BJ (cell line): ENCODE results near the gene SMOC2. TPM values are rescaled to one million over a fixed set of nuclear protein-coding genes. Genes with fewer than 3 reads are reported as not detected.
"Not testable (repeated sequence)": the region's sequence is repeated elsewhere in the genome, so short reads cannot be mapped to it uniquely, and the experiment has no call there.

ENCODE experiments used
- CTCF ChIA-PET: fragments of 350-600 bp; formaldehyde crosslinking; extraction: SDS; loops from one replicate; lab custom pipeline; 2021; ENCODE audit warnings: antibody characterized with exemption, inconsistent platforms; lab: Yijun Ruan, JAX
- POLR2A ChIA-PET: fragments of 300-600 bp; sonication (Branson Sonifier 250); formaldehyde crosslinking; extraction: SDS; loops from one replicate; lab custom pipeline; 2021; ENCODE audit warnings: antibody characterized with exemption; lab: Charles Lee
- DNase-seq: peaks from one replicate; pipeline ENCODE4 v3.0.0-alpha.2; 2011; ENCODE audit warnings: low read depth
- H3K27me3 ChIP-seq: 2 replicates; pipeline ENCODE4 v1.6.0; 2011; ENCODE audit warnings: low read length; ENCODE audit not compliant: control insufficient read depth, insufficient read depth
- H3K36me3 ChIP-seq: 2 replicates; pipeline ENCODE4 v1.5.1; 2011; ENCODE audit warnings: low read length; ENCODE audit not compliant: control insufficient read depth, insufficient read depth
- H3K4me3 ChIP-seq: 2 replicates; pipeline ENCODE4 v1.5.1; 2011; ENCODE audit warnings: low read depth, mild to moderate bottlenecking, control low read depth, low read length
- polyA plus RNA-seq: library from polyadenylated mRNA; depleted of rRNA; stranded (reverse); fragments of >200 nt; gene quantifications from 2 replicates; pipeline ENCODE4 v1.2.3, GENCODE V29; 2011
- TF ChIP-seq, protein P1 (sequence below): IDR thresholded peaks from 2 replicates; pipeline ENCODE4 v1.5.1; 2011; ENCODE audit warnings: low read depth, mild to moderate bottlenecking, control low read depth, inconsistent platforms, low read length, moderate library complexity; ENCODE audit not compliant: insufficient read depth

SMOC2 gene
- polyA plus RNA-seq, 1 experiment: not detected

DNA sequence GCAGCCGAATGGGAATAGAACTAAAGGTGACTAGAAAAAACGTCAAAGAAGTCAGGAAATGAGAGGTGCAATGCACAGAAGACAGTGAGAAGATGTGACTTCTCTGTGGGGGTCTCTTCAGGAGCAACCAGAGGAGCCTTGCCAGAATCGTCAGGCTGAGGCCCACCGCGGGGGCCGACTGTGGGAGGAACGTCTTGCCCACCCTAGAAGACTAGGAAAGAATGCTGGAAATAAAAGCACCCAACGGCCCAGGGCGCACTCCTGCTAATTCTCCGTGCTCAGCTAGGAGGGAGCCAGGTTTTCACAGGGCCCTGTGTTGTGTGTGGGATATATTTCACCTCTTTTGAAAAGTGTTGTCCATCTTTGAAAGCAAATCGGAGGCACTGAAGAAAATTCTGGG, 129.2 kb downstream of the SMOC2 start:
- Histone ChIP-seq H3K4me3 (no peak overlapping the region), H3K36me3 (no peaks in the 10 kb centered on the region), H3K27me3 (no peaks in the 10 kb centered on the region)
- ChIA-PET CTCF (no interaction called here), POLR2A (no interaction called here)
- DNase-seq: no peak
- TF ChIP-seq, protein P1, sequence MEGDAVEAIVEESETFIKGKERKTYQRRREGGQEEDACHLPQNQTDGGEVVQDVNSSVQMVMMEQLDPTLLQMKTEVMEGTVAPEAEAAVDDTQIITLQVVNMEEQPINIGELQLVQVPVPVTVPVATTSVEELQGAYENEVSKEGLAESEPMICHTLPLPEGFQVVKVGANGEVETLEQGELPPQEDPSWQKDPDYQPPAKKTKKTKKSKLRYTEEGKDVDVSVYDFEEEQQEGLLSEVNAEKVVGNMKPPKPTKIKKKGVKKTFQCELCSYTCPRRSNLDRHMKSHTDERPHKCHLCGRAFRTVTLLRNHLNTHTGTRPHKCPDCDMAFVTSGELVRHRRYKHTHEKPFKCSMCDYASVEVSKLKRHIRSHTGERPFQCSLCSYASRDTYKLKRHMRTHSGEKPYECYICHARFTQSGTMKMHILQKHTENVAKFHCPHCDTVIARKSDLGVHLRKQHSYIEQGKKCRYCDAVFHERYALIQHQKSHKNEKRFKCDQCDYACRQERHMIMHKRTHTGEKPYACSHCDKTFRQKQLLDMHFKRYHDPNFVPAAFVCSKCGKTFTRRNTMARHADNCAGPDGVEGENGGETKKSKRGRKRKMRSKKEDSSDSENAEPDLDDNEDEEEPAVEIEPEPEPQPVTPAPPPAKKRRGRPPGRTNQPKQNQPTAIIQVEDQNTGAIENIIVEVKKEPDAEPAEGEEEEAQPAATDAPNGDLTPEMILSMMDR: no peak

DNA sequence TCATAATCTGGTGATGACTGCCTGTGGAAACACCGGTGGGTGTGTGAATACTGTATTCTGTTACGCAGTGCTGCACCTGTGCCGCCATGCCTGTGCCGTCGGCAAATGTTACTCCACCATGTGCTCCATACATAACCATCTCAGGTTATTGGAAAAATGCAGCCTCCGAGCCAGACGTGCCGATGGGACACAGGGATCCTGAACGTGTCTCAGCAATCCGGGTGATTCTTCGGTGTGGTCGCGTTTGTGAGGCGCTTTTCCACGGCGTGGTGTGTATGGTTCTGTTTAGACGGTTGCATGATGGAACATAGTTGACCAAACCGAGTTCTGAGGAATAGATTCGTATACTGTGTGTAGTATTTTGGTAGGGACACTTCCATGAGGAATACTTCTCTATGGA, 130.3 kb downstream of the SMOC2 start:
- Histone ChIP-seq H3K36me3 (no peaks in the 10 kb centered on the region), H3K4me3 (no peak overlapping the region), H3K27me3 (no peaks in the 10 kb centered on the region)
- DNase-seq: no peak
- TF ChIP-seq, protein P1: no peak
- POLR2A ChIA-PET: no interaction called here
- CTCF ChIA-PET: no interaction called here

DNA sequence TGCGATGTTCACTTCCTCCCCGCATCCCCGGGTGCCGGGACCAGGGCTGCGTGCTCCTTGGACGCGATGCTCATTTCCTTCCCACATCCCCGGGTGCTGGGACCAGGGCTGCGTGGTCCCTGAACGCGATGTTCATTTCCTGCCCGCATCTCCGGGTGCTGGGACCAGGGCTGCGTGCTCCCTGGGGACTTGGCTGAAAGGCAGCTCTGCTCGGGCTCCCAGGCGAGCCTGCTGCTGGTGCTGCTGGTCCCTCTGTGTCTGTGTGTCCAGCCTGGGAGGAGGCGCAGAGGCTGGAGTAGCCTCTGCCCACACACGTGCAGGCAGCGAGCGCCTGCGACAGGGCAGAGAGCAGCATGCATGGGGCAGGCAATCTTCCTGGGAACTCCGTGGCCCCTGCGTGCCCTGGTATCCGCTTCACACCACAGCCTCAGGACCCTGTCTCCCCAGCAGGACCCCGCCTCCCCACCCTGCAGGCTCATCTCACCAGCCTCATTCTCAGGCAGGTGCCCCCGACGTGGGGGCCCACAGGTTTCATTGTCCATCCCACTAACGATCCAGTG, 132.4 kb downstream of the SMOC2 start:
- DNase-seq, H3K27me3 ChIP-seq, POLR2A ChIA-PET, H3K4me3 ChIP-seq, H3K36me3 ChIP-seq, CTCF ChIA-PET: not testable (repeated sequence)

DNA sequence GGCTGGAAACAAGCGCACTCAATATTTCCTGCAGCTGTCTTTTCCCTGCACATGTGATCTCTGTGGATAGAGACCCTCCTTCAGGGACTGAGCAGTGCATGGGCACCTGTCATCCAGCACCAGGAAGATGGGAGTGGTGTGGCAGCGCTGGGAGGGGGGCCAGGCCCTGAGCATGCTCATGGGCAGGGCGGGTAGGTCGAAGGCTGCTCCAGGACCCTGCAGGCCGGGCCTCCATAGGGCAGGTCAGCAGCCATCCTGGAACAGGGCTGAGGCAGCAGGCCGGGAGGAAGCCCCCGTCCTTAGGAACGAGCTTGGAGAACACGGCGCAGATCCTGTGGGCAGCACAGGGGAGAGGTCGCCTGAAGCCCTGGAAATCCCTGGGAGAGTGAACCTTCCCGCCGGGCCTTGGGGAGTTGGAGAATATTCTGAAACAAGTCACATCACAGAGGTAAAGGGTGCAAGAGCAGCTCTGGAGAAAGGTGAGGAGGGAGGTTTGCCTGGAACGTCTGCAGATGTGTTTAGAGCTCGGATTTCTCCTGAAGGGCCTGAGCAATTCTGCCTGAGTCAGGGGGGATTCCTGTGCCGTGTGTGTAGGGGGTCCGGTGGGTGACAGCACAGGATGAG, 133.2 kb downstream of the SMOC2 start:
- no peaks in the 10 kb centered on the region for H3K36me3 ChIP-seq
- ChIA-PET POLR2A (no interaction called here), CTCF (no interaction called here)
- H3K27me3 ChIP-seq: no peaks in the 10 kb centered on the region
- TF ChIP-seq, protein P1: no peak
- no peak for DNase-seq
- H3K4me3 ChIP-seq: no peak overlapping the region

DNA sequence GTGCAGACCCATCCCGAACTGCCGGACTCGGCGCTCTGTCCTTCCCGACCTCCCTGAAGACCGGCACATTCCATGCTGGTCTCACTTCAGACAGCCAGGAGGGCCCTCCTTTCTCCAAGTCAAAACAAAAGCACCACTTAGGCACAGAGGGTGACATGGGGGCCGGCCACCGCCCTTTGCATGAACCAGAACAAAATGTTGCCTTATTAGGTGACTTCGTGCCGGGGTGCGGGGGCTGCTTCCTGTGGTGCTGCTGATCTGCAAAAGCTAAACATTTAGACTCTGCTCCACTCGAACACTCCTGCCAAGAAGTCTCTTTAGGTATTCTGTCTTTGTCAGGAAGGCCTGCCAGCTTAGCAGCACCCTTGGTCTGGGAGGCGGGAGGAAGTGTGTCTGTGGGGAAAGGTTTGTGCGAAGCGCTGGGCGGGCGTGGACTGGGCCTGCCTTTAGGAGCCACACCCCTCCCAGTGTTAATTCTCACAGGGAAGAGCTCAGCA, 133.8 kb downstream of the SMOC2 start:
- TF ChIP-seq, protein P1: no peak
- Histone ChIP-seq H3K36me3 (no peaks in the 10 kb centered on the region), H3K27me3 (no peaks in the 10 kb centered on the region), H3K4me3 (no peak overlapping the region)
- DNase-seq: no peak
- CTCF ChIA-PET: no interaction called here
- POLR2A ChIA-PET: no interaction called here
